ENCODE measurements around the gene ADAMTS18.
"Not testable (repeated sequence)": the region's sequence is repeated elsewhere in the genome, so short reads cannot be mapped to it uniquely, and the experiment has no call there.

Gene ADAMTS18

DNA sequence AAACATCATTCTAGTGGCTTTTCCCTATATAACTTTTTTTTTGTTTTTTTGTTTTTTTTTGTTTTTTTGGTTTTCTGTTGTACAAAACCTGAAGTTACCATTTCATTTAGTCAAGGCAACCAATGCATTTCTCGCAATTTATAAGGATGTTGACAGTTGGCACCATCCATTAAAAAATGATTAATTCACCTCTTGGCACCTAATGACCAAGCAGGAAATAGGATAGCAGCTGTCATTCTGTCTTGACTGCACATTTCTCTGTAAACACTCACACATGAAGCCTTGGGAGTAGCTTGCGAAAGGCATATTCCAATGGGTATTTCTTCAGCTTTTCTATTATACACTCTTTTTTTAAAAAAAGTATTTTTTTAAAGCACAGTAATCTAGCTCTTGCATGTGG lies 158.2 kb downstream of the ADAMTS18 start:
- no peak for DNase-seq

DNA sequence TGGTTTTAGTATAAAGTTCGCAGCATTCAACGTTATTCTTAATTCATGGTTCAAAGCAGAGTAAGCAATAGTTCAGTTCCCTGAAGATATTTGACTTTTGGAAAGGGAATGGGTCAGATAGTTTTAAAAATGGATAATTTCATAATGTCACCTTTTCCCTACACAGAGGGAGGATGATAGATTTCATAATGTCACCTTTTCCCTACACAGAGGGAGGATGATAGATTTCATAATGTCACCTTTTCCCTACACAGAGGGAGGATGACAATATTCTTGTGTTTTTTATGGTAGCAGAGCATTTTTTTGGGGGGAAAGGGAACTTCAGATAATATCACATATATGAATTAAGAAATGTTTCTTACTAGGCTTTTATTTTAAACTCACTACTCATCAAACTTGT lies 159.5 kb downstream of the ADAMTS18 start:
- not testable (repeated sequence) for DNase-seq

GRCh38 chr16:77273815-77274214 lies 161.0 kb downstream of the ADAMTS18 start:
- DNase-seq: peak; percentile 50

GRCh38 chr16:77271532-77272426 lies 163.1 kb downstream of the ADAMTS18 start:
- peak; percentile 56 for DNase-seq

- not testable (repeated sequence) for DNase-seq
These were observed 168.6 kb downstream of the ADAMTS18 start for GRCh38 chr16:77266185-77266584.

DNA sequence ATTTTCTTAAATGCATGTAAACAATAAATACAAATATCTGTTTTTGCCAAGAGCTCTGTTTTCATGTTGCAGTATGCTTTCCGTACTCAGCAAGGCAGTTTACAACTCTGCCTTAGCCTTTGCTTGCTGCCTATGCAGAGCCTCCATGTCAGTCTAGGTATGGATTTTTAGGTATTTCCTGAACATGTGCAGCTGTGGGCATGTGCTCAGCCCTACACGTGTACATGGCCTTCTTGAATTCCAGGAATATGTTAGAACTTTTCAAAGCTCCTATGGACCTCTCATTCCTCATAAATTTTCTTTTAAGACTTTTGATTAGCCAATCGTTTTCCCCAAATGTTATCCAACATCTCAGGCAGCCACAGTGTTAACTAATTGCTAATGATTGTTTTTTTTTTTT lies 171.9 kb downstream of the ADAMTS18 start:
- no peak for DNase-seq

DNA sequence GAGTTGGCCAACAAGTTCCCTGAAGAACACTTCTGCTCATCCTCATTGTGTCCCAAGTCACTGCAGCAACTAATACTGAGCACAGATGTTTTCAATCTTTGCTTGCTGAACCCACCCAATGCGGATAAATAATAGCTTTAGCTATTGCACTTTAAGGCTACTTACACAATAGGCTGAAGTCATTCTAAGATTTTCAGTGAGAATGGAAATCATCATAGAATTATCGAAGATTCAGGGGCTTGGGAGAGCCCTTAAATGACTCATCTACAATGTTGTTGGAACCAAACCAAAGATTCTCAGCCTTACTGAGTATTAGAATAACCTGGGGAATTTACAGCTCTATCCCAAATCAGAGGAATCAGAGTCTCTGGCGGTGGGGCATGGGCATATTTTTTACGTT lies 184.4 kb downstream of the ADAMTS18 start:
- no peak for DNase-seq

DNA sequence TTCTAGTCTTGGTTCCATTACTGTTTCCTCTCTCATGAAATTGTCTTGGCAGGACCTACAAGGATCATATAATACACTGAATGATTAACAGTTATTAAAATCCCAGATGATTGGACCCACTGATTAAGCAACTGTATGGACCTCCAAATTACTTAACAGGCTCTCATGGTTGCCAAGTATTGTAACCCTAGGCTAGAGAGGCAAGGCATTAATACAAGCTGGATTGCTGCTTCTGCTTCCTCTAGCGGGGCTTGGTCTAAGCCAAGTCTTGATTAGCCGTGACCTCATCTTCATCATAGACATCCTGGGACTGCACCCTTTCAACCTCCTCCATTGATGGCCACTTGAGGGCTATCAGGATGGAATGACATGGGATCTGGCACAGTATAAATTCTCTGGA lies 188.7 kb downstream of the ADAMTS18 start:
- DNase-seq: no peak

DNA sequence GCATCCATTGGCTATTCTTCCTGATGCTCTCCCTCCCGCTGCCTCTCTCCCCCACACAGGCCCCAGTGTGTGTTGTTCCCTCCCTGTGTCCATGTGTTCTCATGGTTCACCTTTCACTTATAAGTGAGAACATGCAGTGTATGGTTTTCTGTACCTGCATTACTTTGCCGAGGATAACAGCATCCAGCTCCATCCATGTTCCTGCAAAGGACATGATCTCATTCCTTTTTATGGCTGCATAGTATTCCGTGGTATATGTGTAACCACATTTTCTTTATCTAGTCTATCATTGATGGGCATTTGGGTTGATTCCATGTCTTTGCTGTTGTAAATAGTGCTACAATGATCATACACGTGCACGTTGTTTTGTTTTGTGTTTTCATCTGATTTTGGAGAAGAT lies 192.4 kb downstream of the ADAMTS18 start:
- DNase-seq: not testable (repeated sequence)

GRCh38 chr16:77238593-77238992 lies 196.2 kb downstream of the ADAMTS18 start:
- peak; percentile 75 for DNase-seq

DNA sequence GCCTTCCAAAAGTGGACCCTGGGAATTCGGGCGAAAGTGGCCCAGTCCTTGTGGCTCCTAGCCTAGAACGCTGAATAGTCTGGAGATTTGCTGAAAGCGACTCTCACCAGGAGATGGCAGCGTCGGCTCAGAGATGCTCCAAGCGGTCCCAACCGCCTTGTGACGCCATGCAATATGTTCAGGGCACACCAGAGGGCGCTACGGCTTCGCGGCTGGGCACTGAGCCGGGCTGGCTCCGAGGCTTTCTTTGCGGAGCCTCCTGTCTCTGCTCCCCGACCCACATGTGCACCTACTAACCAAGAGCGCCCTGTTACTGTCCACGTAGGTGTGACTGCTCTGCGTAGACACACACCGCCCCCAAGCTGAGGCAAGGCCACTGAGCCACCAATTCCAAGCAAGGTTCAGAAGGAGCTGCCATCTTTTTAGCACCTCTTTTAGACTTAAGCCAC lies 198.7 kb downstream of the ADAMTS18 start:
- DNase-seq: no peak

DNA sequence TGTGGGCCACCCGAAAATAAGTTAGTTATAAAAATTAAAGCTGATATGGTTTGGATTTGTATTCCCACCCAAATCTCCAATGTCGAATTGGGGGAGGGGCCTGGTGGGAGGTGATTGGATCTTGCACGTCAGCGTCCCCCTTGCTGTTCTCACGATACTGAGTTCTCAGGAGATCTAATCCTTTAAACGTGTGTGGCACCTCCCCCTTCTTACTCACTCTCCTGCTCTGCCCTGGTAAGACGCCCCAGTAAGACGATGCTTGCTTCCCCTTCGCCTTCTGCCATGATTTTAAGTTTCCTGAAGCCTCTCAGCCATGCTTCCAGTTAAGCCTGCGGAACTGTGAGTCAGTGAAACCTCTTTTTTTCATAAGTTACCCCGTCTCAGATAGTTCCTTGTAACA lies 200.2 kb downstream of the ADAMTS18 start:
- DNase-seq: no peak

DNA sequence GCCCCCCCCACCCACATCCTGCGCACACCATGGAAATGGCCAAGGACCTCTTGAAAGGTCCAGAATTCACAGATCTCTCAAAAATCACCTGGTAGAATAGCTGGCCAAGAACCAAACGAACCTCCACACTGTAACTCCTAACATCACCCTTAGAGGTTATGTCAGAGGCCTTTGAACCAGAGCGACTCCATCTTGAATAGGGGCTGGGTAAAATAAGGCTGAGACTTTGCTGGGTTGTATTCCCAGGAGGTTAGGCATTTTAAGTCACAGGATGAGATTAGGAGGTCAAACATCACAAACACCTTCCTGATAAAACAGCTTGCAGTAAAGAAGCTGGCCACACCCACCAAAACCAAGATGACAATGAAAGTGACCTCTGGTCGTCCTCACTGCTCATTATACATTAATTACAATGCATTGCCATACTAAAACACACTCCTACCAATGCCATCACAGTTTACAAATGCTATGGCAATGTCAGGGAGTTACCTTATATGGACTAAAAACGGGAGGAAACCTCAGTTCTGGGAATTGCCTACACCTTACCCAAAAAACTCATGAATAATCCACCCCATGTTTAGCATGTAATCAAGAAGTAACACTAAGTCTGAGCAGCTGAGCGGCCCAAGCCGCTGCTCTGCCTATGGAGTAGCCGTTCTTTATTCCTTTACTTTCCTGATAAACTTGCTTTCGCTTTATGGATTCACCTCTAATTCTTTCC lies 200.9 kb downstream of the ADAMTS18 start:
- no peak for DNase-seq

All from DMS79 (cell line).